Measurements from ENCODE around the gene SYNRG.

DNA sequence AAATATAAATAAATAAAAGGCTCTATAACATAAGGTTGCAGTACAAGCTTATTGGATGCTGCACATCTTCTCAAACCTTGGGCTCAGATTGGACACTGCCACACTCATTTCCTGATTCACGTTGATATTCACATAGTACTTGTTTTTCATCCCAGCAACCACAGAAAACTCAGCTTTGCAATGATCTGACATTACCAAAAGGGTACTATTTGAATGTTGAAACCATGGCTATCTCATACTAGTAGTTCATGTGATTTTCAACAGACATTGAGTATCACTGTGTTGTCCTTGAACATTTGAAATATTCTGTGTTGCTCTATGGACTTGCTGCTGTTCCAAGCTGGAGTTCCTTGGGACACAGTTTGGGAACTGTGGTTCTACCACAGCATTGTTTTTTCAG is 48.0 kb upstream of the SYNRG start:
- TF ChIP-seq RAD21 (IDR thresholded peaks at IDR 0.05; ENCODE audit: low read depth) (no peak), TAF1 (IDR thresholded peaks at IDR 0.05; ENCODE audit: low read depth) (no peak), YY1 (IDR thresholded peaks at IDR 0.05; ENCODE audit: low read depth) (no peak)
- TF ChIP-seq, protein P1, sequence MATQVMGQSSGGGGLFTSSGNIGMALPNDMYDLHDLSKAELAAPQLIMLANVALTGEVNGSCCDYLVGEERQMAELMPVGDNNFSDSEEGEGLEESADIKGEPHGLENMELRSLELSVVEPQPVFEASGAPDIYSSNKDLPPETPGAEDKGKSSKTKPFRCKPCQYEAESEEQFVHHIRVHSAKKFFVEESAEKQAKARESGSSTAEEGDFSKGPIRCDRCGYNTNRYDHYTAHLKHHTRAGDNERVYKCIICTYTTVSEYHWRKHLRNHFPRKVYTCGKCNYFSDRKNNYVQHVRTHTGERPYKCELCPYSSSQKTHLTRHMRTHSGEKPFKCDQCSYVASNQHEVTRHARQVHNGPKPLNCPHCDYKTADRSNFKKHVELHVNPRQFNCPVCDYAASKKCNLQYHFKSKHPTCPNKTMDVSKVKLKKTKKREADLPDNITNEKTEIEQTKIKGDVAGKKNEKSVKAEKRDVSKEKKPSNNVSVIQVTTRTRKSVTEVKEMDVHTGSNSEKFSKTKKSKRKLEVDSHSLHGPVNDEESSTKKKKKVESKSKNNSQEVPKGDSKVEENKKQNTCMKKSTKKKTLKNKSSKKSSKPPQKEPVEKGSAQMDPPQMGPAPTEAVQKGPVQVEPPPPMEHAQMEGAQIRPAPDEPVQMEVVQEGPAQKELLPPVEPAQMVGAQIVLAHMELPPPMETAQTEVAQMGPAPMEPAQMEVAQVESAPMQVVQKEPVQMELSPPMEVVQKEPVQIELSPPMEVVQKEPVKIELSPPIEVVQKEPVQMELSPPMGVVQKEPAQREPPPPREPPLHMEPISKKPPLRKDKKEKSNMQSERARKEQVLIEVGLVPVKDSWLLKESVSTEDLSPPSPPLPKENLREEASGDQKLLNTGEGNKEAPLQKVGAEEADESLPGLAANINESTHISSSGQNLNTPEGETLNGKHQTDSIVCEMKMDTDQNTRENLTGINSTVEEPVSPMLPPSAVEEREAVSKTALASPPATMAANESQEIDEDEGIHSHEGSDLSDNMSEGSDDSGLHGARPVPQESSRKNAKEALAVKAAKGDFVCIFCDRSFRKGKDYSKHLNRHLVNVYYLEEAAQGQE (IDR thresholded peaks at IDR 0.05; ENCODE audit: low read depth) = no peak
